HG03175 (cell line): ENCODE results near the gene ENPEP.
"Not testable (repeated sequence)": the region's sequence is repeated elsewhere in the genome, so short reads cannot be mapped to it uniquely, and the experiment has no call there.

Source experiments
- ATAC-seq: cut with Tn5 transposase; IDR thresholded peaks from one replicate; pipeline ENCODE4 v1.9.1; 2021; ENCODE audit warnings: mild to moderate bottlenecking, moderate library complexity; ENCODE audit not compliant: unreplicated experiment

The ENPEP gene

GRCh38 chr4:110475881-110476818, at the start of gene ENPEP:
Gene ENPEP, plus strand, starts transcription at chr4:110476155. Its CDS starts 260 bp downstream, at chr4:110476415.
- ATAC-seq = no peak

GRCh38 chr4:110431805-110432204, 44.1 kb upstream of the ENPEP start:
- not testable (repeated sequence) for ATAC-seq

GRCh38 chr4:110437292-110437691, 38.7 kb upstream of the ENPEP start:
- not testable (repeated sequence) for ATAC-seq

GRCh38 chr4:110439209-110439608, 36.7 kb upstream of the ENPEP start:
- not testable (repeated sequence) for ATAC-seq

GRCh38 chr4:110442309-110442708, 33.6 kb upstream of the ENPEP start:
- ATAC-seq = no peak

- no peak for ATAC-seq
Observed at GRCh38 chr4:110442788-110443187, 33.2 kb upstream of the ENPEP start.

GRCh38 chr4:110449947-110450346, 26.0 kb upstream of the ENPEP start:
- ATAC-seq = no peak

- ATAC-seq = no peak
Observed at GRCh38 chr4:110452546-110452945, 23.4 kb upstream of the ENPEP start.

- ATAC-seq = no peak
Observed at GRCh38 chr4:110454441-110454840, 21.5 kb upstream of the ENPEP start.

GRCh38 chr4:110458494-110459266, 17.3 kb upstream of the ENPEP start:
- no peak for ATAC-seq

- ATAC-seq = no peak
Observed at GRCh38 chr4:110460074-110460746, 15.7 kb upstream of the ENPEP start.

GRCh38 chr4:110467400-110467799, 8.6 kb upstream of the ENPEP start:
- no peak for ATAC-seq

- no peak for ATAC-seq
Observed at GRCh38 chr4:110472583-110473329, 3.2 kb upstream of the ENPEP start.

- no peak for ATAC-seq
Observed at GRCh38 chr4:110474481-110474880, 1.5 kb upstream of the ENPEP start.

GRCh38 chr4:110475080-110475479, 875 bp upstream of the ENPEP start:
- ATAC-seq = not testable (repeated sequence)

- ATAC-seq = no peak
Observed at GRCh38 chr4:110477836-110478235, 1.9 kb downstream of the ENPEP start.

GRCh38 chr4:110480031-110480549, 4.1 kb downstream of the ENPEP start:
- ATAC-seq = no peak

- ATAC-seq = no peak
Observed at GRCh38 chr4:110480746-110481271, 4.9 kb downstream of the ENPEP start.

GRCh38 chr4:110483516-110483915, 7.6 kb downstream of the ENPEP start:
- no peak for ATAC-seq

GRCh38 chr4:110484029-110484428, 8.1 kb downstream of the ENPEP start:
- ATAC-seq = peak; percentile 100
